Inflammatory macrophage treated with lipopolysaccharide for 1 hour (primary cell): Measurements from ENCODE around the gene RNU7-1.
"Not testable (repeated sequence)": the region's sequence is repeated elsewhere in the genome, so short reads cannot be mapped to it uniquely, and the experiment has no call there.

Experiments used
- DNase-seq, 2 donors: peaks; one replicate each; pipeline ENCODE4 v3.0.0-alpha.2; 2020 to 2022

Gene RNU7-1

DNA sequence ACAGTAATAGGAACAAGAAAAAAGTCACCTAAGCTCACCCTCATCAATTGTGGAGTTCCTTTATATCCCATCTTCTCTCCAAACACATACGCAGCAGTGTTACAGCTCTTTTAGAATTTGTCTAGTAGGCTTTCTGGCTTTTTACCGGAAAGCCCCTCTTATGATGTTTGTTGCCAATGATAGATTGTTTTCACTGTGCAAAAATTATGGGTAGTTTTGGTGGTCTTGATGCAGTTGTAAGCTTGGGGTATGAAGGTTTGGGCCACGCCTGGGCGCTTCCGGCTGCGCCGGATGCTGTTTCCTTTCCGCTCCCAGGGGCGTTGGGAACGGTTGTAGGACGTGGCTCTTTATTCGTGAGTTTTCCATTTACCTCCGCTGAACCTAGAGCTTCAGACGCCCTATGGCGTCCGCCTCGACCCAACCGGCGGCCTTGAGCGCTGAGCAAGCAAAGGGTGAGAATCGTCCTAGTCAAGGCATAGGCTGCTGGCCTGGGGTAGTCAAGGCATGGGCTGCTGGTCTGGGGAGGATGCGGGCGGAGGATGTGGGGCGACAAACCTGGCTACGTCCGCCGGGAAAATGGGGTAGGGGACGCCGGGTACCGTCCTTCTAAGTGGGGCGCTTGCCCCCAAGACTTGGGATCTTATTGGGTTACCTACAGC lies at the start of gene RNU7-1, which contains the start of gene C12orf57:
Gene RNU7-1 (plus strand): TSS at position 95 of the 659 bp plus-strand sequence.
Gene C12orf57 (plus strand): TSS at position 301 of the 659 bp plus-strand sequence. CDS start 100 bp downstream, at position 401.
- peak; percentile 85 to 91 for DNase-seq

DNA sequence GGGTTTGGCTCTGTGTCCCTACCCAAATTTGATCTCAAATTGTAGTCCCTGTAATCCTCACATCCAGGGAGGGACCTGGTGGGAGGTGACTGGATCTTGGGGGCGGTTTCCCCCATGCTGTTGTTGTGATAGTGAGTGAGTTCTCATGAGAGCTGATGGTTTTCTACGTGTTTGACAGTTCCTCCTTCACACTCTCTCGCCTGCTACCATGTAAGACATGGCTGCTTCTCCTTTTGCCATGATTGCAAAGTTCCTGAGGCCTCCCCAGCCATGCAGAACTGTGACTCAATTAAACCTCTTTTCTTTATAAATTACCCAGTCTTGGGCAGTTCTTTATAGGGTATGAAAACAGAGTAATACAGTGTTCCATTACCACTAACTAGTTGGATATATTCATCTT lies 49.3 kb upstream of the RNU7-1 start:
- DNase-seq = peak; percentile 30 to 48

DNA sequence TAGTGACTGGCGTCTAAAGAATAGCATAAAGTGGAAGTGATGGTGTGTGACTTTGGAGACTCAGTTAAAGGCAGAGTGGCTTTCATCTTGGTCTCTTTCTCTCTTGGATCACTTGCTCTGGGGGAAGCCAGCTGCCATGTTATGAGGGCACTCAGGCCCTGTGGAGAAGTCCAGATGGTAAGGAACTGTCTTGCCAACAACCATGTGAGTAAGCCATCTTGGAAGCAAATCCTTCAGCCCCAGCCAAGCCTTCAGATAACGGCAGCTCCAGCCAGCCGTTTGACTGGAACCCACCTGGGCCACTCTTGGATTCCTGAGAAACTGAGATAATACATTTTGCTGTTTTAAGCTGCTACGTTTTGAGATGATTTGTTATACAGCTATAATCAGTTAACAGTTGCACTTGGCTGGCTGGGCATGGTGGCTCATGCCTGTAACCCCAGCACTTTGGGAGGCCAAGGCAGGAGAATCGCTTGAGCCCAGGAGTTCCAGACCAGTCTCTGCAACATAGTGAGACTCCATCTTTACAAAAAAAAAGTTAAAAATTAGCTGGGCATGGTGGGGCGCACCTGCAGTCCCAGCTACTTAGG lies 46.7 kb upstream of the RNU7-1 start:
- DNase-seq = no peak

DNA sequence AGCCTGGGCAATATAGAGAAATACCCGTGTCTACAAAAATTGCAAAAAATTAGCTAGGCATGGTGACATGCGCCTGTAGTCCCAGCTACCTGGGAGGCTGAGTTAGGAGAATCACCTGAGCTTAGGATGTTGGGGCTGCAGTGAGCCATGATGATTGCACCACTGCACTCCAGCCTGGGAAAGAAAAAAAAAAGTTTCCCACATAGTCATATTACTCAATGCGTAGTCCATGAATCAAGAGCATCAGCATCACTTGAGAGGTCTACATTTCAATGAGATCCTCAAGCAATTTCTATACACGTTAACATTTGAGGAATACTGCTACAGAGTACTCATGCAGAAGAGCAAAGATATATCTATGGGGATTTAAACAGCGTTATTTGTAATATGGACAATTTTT lies 44.2 kb upstream of the RNU7-1 start:
- DNase-seq = peak; percentile 44

DNA sequence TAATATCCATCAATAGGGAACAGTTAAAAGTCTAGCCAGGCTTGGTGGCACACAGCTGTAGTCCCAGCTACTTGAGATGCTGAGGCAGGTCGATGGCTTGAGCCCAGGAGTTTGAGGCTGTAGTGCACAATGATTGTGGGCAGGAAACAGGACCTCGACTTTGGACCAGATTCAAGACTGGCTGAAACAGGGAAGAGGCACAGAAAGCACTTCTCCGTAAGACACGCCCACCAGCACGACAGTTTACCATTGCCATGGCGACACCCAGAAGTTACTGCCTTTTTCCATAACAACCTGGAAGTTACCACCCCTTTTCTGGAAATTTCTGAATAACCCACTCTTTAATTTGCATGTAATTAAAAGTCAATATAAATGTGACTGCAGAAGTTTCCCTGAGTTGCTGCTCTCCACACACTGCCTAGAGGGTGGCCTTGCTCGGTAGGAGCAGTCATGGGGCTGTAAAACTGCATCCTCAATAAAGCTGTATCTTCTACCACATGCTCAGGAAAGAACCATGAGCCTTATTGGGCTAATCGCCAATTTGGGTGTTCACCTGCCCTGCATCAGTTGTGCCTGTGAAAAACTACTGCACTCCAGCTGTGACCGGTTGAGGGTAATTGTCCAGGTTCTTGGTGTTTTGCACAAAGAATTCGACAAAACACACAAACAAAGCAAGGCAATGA lies 43.6 kb upstream of the RNU7-1 start:
- DNase-seq = peak; percentile 76 to 84

DNA sequence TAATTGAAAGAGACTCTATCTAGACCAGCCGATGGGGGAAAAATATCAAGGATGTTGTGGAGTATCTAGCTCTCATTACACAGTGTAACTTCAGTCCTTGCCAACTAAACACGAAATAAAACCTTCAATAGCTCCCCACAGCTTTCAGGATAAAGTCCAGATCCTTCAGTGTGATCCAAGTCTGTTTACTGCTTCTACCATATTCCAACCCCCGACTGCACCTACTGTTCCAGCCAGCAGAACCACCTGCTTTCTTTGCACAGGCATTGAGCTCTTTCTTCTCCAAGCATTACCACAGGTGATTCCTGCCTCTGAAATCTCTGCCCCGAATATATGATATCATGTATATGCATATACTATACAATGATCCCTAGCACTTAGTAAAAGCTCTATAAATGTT lies 41.2 kb upstream of the RNU7-1 start:
- no peak for DNase-seq

DNA sequence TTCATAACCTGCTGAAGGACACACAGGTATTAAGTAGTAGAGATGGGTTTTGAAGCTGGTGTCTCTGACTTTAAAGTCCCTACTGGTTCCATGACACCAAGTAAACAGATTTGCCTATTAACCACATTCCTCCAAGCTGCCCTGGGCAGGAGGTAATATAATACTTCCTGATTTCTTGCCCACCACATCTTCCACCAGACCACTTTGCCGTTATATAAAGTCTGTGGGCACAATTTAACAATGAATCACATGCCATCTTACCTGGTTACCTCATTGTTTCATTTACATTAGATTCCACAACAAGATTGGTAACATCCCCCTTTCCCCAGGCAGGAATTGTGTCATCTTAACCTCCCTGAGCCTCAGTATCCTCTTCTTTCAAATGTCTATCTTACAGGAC lies 39.9 kb upstream of the RNU7-1 start:
- DNase-seq = no peak

DNA sequence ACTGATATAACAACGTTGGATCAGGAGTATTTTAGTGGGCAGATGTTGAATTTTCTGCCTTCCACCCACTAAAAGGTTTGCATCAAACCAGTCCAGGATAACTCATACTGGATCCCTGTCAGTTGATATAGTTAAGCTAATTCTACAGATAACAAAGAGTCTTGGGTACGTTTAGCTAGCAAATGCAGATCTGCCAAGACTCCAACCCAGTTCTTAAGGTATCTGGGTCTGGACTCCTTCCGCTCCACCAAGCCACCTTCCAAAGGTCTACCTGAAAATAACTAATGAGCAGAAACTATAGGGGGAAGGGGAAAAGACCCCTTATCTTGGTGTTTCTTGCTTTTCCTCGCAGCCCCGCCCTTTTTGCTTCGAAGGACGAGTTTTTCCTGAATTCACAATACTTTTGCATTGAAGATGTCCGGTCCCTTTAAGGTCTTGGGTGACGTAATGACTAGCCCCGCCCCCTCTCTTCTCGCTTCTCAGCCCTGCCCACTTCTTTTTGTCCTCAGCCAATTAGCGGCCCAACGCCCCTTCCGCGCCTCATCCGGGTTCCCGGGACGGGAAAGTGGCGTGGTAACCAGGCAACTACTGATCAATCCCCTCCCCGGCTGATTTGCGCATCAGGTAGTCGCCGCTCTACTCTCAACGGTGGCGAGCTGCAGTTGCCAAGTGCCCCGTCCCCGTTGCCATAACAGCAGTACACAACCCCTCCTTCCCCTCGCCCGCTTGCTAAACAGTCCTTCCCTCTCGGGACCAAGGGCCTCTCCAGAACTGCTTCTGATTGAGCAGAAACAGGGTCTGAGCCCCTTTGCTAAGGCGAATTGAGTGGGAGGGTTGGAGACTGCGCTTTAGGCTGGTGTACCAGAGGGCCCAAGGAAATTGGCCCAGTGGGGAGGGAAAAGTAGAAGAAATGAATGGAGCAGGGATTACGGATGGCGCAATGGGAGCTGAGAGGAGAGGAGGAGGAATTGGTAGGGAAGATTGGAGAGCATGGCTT lies 39.0 kb upstream of the RNU7-1 start, which contains the start of gene LRRC23:
Gene LRRC23 (plus strand): TSS at position 543 of the 997 bp plus-strand sequence. CDS start 812 bp downstream, outside the sequence.
- peak; percentile 93 to 97 for DNase-seq

DNA sequence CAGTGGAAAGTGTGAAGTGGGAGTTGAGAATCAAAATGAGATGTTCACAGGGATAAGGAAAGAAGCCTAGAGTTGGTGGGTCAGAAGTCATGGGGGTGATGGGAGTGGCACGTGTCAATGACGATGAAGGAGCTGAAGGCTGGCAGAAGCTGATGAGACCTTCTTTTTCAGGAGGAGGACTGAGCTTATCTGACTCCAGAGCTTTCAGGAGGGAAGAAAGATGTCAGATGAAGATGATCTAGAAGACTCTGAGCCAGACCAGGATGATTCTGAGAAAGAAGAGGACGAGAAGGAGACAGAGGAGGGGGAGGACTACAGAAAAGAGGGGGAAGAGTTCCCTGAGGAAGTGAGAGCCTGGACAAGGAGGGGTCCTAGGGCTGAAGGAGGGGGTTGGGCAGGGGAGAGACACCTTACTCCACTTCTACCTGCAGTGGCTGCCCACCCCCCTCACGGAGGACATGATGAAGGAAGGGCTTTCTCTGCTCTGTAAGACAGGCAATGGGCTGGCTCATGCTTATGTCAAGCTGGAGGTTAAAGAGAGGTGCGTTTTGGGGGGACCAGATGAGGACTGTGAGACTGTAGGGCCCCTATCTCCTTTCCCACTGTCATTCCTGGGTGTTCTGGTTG lies 38.1 kb upstream of the RNU7-1 start:
- no peak for DNase-seq

DNA sequence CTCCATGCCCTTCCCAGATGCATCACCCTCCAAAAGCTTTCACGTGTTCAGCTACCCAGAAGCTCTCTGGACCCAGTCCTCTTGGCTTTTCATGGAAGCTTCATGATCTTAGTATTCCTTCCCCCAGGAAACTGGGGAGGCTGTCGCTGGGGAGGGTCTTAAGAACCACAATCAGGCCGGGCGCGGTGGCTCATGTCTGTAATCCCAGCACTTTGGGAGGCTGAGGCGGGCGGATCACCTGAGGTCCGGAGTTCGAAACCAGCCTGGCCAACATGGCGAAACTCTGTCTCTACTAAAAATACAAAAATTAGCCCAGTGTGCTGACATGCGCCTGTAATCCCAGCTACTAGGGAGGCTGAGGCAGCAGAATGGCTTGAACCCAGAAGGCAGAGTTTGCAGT lies 35.5 kb upstream of the RNU7-1 start:
- DNase-seq = not testable (repeated sequence)

DNA sequence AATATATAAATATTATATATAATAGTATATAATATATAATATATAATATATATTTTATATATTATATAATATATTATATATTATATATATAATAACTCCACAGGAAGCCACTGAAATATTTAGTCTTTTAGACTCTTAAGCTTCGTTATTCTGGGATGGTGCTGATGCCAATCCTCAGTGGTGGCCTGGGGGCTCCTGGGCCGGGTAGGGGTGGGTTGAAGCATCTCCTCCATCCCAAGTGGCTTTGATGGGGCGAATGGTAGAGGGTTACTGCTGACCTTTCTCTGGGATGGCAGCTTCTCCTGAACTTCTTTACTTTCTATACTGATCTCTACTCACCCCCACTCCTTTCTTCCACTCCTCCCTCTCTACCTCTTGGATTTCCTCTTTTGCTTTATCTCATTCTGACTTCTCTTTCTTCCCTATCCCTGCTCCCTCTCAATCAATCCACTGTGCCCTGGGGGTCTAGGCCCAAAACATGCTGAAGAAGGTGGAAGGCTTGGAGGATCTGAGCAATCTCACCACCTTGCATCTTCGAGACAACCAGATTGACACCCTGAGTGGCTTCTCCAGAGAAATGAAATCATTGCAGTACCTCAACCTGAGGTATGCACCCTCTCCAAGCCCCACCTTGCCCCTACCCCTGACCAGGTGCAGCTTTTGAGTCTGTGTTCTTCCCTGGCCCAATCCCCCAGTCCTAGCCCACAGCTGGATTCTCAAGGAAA lies 34.0 kb upstream of the RNU7-1 start:
- no peak for DNase-seq

DNA sequence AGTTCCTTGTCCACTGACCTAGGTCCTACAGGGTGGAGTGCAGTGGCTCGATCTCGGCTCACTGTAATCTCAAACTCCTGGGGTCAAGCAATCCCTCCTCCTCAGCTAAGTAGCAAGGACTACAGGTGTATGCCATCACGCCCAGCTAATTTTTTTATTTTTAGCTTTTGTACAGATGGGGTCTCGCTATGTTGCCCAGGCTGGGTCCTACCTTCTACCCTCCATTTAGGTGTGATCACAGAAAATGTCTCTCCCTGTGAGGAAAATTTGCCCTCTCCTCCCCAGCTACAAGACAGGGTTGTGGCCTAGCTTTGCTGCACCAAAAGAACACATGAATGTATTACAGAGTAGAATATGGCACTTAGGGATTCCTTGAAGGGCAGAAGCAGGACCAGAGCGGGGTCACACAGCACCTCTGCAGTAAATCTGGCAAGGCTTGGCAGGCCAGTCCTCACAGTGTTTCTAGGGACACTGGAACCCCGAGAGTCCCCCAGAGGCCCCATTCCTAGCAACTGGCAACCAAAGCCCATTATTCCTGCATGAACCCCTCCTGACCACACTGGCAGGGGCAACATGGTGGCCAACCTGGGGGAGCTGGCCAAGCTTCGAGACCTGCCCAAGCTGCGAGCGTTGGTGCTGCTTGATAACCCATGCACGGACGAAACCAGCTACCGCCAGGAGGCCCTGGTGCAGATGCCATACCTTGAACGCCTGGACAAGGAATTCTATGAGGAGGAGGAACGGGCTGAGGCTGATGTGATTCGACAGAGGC lies 31.3 kb upstream of the RNU7-1 start:
- no peak for DNase-seq

DNA sequence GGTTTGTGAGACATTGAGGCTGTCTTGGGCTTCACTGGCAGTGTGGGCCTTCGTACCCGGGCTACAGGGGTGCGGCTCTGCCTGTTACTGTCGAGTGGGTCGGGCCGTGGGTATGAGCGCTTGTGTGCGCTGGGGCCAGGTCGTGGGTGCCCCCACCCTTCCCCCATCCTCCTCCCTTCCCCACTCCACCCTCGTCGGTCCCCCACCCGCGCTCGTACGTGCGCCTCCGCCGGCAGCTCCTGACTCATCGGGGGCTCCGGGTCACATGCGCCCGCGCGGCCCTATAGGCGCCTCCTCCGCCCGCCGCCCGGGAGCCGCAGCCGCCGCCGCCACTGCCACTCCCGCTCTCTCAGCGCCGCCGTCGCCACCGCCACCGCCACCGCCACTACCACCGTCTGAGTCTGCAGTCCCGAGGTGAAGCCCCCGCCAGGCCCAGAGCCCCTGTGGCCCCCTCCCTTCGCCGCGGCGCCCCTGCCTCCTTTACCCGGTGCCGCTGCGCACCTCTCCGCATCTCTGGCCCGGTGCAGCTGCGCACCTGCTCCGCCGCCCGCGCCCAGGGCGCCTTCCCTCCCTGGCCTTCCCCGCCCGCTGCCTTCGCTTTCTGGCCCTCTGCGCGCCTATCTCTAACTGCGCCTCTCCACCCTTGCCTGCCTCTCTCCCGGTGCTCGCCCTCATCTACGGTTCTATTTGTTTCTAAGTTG lies 29.2 kb upstream of the RNU7-1 start, which contains the start of gene ENO2:
Gene ENO2 (plus strand): TSS at position 335 of the 701 bp plus-strand sequence. CDS start 1,253 bp downstream, outside the sequence.
- DNase-seq = peak; percentile 42 to 46

DNA sequence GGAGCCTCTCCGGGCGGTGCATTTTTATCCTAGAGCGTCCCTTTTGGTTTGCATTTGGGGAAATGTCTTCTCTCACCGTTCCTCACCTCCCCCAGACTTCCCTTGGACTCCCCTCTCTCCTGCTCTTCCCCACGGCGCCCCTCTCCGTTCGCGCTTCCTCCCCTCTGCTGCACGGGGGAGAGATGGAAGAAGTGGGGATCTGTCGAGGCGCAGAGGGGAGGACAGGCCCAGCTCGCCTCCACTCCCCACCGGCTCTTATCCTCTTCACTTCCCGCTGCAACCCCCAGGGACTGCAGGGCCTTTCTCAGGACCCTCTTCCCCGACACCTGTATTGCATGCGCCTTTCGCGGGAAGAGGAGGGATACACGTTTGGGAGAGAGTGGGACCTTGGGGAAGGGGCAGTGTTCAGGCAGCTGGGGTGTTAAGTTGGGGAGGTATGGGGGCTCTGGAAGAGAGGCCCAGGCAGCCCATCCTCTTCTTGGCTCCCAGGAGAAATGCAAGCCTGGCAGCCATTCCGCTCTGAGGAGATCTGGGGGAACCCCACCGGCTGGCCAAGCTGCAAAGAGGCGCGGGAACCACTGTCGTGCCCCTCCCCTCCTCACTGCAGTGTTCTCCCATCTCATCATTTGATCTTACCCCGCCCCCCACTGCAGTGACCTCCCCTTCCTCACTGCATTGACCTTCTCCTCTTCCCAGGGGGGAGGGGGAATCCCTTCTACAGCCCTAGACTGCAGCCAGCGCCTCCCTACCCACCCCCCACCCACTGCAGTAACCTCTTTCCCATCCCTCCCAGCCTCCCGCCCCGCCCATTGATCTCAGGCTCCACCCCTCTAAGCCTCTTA lies 28.4 kb upstream of the RNU7-1 start:
- DNase-seq = no peak

DNA sequence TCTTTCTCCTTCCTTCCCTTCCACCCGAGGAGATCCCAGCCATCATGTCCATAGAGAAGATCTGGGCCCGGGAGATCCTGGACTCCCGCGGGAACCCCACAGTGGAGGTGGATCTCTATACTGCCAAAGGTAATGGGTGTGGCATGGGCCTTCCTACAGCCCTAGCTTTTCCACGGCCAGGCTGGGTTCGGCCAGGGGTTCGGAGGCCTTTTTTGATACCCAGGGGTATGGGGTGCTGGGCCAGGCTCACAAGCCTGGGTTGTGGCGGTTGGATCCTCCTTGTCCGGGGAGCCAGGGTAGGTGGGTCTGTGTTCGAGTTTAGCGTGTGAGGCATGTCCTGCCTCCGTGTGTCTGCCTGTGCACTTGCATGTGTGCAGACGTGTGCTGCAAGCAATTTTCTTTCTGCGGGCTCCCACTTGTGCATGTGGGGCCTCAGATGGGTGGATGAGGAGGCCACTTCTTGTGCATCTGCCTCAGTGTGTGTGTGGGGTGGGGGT lies 27.8 kb upstream of the RNU7-1 start:
- DNase-seq = no peak

DNA sequence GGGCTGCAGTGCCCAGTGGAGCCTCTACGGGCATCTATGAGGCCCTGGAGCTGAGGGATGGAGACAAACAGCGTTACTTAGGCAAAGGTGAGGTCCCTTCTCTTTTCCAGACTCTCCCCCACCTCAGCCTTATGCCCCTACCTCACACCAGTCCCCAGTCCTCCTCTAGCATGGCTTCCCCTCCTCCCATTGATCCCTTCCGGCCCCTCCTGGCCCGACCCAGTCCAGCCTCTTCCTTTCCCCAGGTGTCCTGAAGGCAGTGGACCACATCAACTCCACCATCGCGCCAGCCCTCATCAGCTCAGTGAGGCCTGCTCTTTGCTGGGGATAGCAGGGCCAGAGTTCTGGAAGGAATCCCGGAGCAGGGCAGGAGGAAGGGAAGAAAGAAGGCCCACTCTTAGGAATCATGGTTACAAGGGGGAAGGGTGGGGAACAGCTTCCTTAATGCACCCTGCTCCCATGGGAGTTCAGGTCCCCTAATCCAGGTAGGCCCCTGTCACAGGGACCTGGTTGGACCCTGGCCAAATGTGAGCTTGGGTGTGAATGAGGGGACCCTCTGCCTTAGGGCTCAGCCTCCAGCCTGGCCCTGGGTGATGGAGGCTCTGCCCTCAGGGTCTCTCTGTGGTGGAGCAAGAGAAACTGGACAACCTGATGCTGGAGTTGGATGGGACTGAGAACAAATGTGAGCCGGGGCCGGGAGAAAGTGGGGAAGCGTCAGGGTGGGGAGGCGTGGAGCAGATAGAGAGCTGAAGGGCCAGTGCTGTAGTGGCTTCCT lies 27.0 kb upstream of the RNU7-1 start:
- no peak for DNase-seq

DNA sequence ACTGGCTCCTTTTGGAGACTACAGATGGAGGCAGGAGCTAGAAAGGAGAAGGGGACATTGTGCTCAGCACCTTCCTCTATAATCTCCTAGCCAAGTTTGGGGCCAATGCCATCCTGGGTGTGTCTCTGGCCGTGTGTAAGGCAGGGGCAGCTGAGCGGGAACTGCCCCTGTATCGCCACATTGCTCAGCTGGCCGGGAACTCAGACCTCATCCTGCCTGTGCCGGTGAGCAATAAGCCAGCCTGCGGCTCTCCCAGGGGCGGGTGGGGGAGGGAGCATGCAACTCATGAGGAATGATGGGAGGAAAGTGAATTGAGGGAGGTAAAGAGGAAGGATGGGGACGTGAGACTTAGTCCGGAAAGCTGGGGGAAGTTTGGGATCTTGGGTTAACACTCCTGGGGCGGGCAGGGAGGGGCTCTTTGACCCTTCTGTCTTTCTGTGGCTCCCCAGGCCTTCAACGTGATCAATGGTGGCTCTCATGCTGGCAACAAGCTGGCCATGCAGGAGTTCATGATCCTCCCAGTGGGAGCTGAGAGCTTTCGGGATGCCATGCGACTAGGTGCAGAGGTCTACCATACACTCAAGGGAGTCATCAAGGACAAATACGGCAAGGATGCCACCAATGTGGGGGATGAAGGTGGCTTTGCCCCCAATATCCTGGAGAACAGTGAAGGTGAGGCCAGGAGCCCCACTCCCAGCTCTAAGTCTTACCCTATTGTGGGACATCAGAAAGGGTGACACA lies 26.0 kb upstream of the RNU7-1 start:
- no peak for DNase-seq
